Activated T-helper 2 cell treated with anti-CD3 and anti-CD28 coated beads, Interferon-gamma antibody, Interleukin-2, Interleukin-4, amounts not matched to agents 10 μg/mL and 5 μg/mL and 100 μg/mL, durations not matched to agents 14 hours and 24 hours and 36 hours (primary cell): Measurements from ENCODE around the gene VRK1. TPM values are rescaled to one million over a fixed set of nuclear protein-coding genes. Genes with fewer than 3 reads are reported as not detected.
A peak's percentile ranks its signal among the peaks of the same experiment; 100 is the strongest.

Experiments
- DNase-seq: peaks from one replicate; pipeline ENCODE4 v3.0.0; 2021; ENCODE audit warnings: low spot score
- H3K27ac Mint-ChIP-seq: one replicate; pipeline ENCODE4 v1.8.0; 2021; ENCODE audit warnings: mixed read lengths
- H3K27me3 Mint-ChIP-seq: one replicate; pipeline ENCODE4 v1.8.0; 2021; ENCODE audit warnings: low read depth, mixed read lengths
- H3K36me3 Mint-ChIP-seq: one replicate; pipeline ENCODE4 v1.8.0; 2021; ENCODE audit warnings: low read depth, mixed read lengths
- H3K4me1 Mint-ChIP-seq: one replicate; pipeline ENCODE4 v1.8.0; 2021; ENCODE audit warnings: low read depth, mixed read lengths
- H3K4me3 Mint-ChIP-seq: one replicate; pipeline ENCODE4 v1.8.0; 2021; ENCODE audit warnings: low read depth, mild to moderate bottlenecking, moderate library complexity, mixed read lengths
- H3K9me3 Mint-ChIP-seq: one replicate; pipeline ENCODE4 v1.8.0; 2021; ENCODE audit warnings: mixed read lengths
- intact Hi-C: fragments of 100-400 bp; cut with micrococcal nuclease; formaldehyde crosslinking; loops from one replicate; pipeline ENCODE4 v1.15.1; 2023
- total RNA-seq: library from RNA; stranded (reverse); gene quantifications from 2 replicates; pipeline ENCODE4 v1.2.3, GENCODE V29; 2022

The VRK1 gene
- total RNA-seq, 1 donor from 2014 or later = 67.8 TPM

DNA sequence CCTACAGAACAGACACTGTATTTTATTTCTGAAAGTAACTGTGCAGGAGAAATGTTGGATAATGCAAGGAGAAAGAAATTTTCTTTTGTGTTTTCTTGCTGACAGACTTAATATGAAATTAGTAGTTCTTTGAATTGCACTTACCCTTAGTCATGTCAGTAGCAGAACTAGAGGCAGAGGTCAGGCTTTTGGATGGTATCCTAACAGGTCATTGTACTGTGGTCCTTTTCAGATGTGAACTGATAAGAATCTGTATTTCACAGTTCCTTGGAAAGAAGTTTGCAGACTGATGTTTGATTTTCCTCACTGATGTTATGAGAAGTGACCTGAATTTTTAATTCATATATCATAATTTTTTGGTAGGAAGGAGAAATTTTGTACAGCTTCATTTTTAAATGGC, 46.0 kb downstream of the VRK1 start:
- H3K27me3 Mint-ChIP-seq = no peaks in the 10 kb centered on the region

DNA sequence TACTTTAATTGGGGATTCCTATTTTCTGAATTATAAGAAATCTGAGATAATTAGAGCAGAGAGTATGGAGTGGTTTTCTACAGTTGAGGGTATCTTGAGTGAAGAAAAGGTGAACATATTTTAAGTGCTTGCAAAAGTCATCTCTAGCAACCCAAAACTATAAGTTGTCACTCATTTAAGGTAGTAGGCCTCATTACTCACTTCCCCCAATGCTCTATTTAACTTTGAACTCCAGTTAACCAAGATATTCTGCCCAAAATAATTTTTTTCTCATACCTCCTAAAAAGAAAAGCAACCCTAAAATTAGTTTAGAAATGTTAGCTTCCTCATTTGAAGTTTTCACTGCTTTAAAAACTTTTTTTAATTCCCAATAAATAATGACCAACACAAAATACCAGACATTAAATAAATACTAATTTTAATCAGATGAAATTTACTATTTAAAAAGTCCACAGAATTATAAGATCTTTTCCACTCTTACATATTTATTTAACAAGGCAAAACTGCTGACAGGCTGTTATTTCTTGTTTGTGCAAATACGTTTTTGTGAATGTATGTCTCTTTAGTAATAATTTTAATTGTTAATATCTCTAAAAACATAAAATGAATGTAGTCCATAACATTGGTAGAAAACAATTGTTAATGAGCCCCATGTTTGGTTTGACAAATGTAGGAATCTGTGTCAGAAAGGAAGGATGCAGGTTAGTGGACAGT, 47.8 kb downstream of the VRK1 start:
- intact Hi-C loops = no loop called here
- Mint-ChIP-seq H3K9me3 (no peaks in the 10 kb centered on the region), H3K4me1 (peaks cover 11% of the 10 kb centered on the region), H3K27me3 (no peaks in the 10 kb centered on the region), H3K36me3 (peaks cover 55% of the 10 kb centered on the region), H3K4me3 (no peak overlapping the region), H3K27ac (no peak overlapping the region)
- no peak for DNase-seq

More for the DNA sequence above, 46.0 kb downstream of the VRK1 start:
- Mint-ChIP-seq H3K9me3 (peaks cover 2% of the 10 kb centered on the region), H3K4me3 (no peak overlapping the region), H3K4me1 (peaks cover 12% of the 10 kb centered on the region), H3K36me3 (peaks cover 60% of the 10 kb centered on the region), H3K27ac (no peak overlapping the region)
- intact Hi-C loops = no loop called here
- no peak for DNase-seq

DNA sequence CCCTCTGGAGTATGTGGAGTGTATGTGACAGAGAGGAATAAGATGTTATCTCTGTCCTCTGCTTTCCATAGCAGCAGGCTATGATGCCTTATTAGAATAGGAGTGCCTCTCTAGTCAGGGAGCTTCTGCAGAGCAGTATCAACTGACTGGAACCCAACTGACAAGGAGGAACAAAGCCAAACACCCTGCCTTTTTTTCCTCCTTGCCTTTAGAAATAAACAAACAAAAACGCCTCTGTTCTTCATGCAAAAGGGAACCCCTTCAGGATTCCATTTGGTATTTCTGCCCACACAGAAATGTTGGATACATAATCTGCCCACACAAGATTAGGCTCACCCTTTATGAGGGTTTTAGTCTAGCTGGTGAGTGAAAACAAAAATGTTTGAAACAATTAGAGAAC, 50.3 kb downstream of the VRK1 start:
- Mint-ChIP-seq H3K27ac (no peak overlapping the region), H3K27me3 (no peaks in the 10 kb centered on the region), H3K4me1 (peaks cover 27% of the 10 kb centered on the region), H3K4me3 (no peak overlapping the region), H3K36me3 (peaks cover 44% of the 10 kb centered on the region), H3K9me3 (no peaks in the 10 kb centered on the region)
- intact Hi-C loops = no loop called here
- DNase-seq = no peak

DNA sequence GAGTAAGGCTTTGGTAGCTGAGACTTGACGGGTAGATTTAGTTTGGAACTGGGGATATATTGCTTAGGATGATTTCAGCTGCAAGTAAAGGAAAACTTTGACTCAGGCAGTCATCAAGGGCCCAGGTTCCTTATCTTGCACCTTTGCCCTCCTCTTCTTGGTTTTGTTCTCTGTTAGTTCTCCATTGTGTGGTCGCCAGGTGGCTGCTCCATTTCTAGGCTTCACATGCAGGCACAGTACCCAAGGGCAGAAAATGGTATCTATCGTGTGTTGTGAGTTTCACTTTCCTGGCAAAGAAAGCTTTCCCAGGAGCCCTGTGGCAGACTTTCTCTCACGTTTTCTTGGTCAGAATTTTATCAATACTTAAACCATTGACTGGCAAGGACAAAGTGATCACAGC, 50.8 kb downstream of the VRK1 start:
- H3K36me3 Mint-ChIP-seq = peaks cover 43% of the 10 kb centered on the region
- H3K4me1 Mint-ChIP-seq = peaks cover 30% of the 10 kb centered on the region
- intact Hi-C loops = no loop called here
- H3K27ac Mint-ChIP-seq = no peak overlapping the region
- no peak for DNase-seq
- no peaks in the 10 kb centered on the region for H3K9me3 Mint-ChIP-seq
- H3K4me3 Mint-ChIP-seq = no peak overlapping the region
- no peaks in the 10 kb centered on the region for H3K27me3 Mint-ChIP-seq

DNA sequence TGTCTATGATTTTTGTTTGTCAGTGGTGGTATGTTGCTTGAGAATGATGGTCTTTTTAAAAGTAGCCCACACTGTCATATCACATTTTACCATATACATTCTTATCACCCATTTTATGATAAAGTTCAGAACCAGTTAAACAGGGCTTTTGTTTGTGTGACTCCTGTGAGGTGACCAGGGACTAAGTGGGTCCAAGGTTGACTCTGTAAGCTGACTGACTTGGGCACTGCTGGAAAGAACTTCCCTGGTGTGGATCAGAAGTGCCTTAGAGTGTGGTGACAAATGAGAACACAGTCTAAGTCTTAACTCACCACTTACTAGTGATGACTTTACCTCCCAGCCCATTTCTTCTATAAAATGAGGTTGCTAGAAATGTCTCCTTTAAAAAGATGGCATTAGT, 52.6 kb downstream of the VRK1 start:
- Mint-ChIP-seq H3K27ac (peak overlapping the region; percentile 10), H3K36me3 (peaks cover 45% of the 10 kb centered on the region), H3K4me3 (no peak overlapping the region), H3K27me3 (no peaks in the 10 kb centered on the region), H3K4me1 (peaks cover 29% of the 10 kb centered on the region), H3K9me3 (no peaks in the 10 kb centered on the region)
- intact Hi-C loops = loop anchor here (5.0 kb wide), 1 partner anchor 52 kb away; the partner anchor contains the start of gene VRK1
- no peak for DNase-seq

DNA sequence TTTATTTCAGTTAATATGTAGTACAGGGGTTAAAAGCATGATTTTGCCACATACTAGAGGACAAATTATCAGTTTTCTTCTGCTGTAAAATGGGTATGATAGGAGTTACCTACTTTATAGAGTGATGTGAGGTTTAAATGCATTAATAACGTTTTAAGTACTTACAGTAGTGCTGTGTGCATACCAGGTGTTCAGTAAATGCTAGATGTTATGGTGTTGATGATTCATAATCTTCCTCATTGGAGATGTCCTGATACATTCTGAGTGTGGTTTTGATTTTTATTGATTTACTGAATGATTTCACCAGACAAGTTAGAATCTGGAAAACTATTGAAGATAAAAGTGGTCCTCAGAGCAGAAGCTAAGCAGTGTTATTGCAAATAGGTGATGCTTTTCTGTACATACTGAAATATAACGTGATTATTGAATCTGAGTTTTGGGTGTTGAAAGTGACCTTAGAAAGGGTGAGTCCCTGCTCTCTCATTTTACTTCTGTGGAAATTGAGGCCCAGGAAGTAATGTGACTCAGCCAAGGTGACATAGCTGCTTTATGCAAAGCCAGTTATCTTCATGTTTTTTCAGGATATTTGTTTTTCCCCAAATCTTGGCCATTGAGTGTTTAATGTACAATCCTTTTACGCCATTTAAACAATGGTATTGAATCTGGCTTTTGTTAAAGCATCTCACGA, 54.7 kb downstream of the VRK1 start:
- peaks cover 27% of the 10 kb centered on the region for H3K4me1 Mint-ChIP-seq
- no peaks in the 10 kb centered on the region for H3K27me3 Mint-ChIP-seq
- intact Hi-C loops = loop anchor here (5.0 kb wide), 1 partner anchor 55 kb away; the partner anchor contains the start of gene VRK1
- peak overlapping the region; percentile 63 for H3K27ac Mint-ChIP-seq
- H3K4me3 Mint-ChIP-seq = no peak overlapping the region
- no peaks in the 10 kb centered on the region for H3K9me3 Mint-ChIP-seq
- no peak for DNase-seq
- H3K36me3 Mint-ChIP-seq = peaks cover 50% of the 10 kb centered on the region

DNA sequence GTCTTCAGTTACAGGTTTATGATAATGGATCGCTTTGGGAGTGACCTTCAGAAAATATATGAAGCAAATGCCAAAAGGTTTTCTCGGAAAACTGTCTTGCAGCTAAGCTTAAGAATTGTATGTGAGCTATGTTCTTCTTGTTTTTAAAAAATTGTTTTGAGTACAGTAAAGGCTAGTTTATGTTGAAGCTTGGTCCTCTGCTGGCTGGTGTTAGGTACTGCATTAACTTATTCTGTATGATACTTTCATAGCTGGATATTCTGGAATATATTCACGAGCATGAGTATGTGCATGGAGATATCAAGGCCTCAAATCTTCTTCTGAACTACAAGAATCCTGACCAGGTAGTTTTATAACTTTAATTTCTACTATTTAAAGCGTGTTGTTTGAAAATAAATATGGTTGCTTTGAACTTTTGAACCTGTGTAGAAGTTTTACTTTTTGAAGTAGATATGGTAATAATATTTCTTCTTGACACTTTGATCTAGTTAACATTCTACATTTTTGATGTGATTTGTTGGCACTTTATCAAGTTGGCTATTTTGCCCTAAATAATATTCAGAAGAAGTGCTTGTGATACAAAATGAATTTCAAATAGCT, 55.7 kb downstream of the VRK1 start:
- Mint-ChIP-seq H3K27ac (peak overlapping the region; percentile 29), H3K36me3 (peaks cover 50% of the 10 kb centered on the region), H3K4me1 (peaks cover 25% of the 10 kb centered on the region), H3K27me3 (no peaks in the 10 kb centered on the region), H3K9me3 (no peaks in the 10 kb centered on the region), H3K4me3 (no peak overlapping the region)
- intact Hi-C loops = loop anchor here (5.0 kb wide), 1 partner anchor 56 kb away; the partner anchor contains the start of gene VRK1
- DNase-seq = no peak

DNA sequence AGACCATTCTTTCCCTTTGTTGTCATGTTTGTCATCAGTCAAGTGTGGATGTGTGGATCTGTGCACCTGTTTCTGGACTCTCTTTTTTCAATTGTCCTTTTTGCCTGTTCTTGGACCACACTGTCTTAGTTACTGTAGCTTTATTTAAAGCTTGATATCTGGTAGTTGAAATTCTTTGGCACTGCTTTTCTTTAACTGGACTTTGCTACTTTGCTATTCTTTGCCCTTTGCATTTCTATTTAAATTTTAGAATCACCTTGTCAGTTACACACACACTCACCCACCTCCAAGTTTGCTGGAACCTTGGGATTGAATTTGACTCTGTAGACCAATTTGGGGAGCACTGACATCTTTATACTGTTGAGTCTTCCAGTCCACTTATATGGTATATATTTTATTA, 61.5 kb downstream of the VRK1 start:
- H3K27ac Mint-ChIP-seq = no peak overlapping the region
- H3K36me3 Mint-ChIP-seq = peaks cover 48% of the 10 kb centered on the region
- no peaks in the 10 kb centered on the region for H3K27me3 Mint-ChIP-seq
- intact Hi-C loops = no loop called here
- DNase-seq = no peak
- no peaks in the 10 kb centered on the region for H3K9me3 Mint-ChIP-seq
- H3K4me3 Mint-ChIP-seq = no peak overlapping the region
- H3K4me1 Mint-ChIP-seq = no peaks in the 10 kb centered on the region

DNA sequence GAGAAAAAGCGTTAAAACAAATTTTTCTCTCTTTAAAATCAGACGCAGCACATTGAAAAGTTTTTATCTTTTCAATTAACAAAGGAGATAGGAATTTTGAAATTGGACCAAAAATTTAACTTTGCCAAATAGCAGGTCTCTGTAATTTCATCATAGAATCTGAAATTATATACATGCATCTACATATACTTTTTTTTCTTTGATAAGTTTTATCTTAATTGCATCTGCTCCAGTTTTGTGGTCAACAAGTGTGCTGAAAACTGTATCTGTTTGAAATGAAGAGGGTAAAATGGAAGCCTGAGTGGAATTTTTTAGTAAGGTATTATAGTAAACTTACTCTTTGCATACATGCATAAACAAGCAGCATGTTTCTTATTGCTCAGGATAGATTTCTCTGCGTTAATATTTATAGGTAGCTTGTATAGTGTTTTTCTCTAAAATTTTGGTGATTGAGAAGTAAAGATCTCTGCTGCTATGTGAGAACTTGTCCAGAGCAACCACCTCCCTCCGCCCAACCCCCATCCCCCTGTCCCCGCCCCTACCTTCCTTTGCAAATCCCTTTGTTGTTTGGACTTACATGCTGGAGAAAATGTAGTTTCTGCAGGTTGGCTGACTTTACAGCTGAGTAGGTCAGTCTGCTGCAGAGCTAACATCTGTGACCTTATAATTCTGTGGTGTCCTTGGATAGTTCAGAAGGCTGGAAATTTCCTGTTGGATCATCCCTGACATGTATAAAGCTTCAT, 64.6 kb downstream of the VRK1 start:
- no peaks in the 10 kb centered on the region for H3K4me1 Mint-ChIP-seq
- no peak overlapping the region for H3K4me3 Mint-ChIP-seq
- no peaks in the 10 kb centered on the region for H3K9me3 Mint-ChIP-seq
- DNase-seq = no peak
- H3K27me3 Mint-ChIP-seq = no peaks in the 10 kb centered on the region
- H3K27ac Mint-ChIP-seq = no peak overlapping the region
- H3K36me3 Mint-ChIP-seq = peaks cover 61% of the 10 kb centered on the region
- intact Hi-C loops = no loop called here

DNA sequence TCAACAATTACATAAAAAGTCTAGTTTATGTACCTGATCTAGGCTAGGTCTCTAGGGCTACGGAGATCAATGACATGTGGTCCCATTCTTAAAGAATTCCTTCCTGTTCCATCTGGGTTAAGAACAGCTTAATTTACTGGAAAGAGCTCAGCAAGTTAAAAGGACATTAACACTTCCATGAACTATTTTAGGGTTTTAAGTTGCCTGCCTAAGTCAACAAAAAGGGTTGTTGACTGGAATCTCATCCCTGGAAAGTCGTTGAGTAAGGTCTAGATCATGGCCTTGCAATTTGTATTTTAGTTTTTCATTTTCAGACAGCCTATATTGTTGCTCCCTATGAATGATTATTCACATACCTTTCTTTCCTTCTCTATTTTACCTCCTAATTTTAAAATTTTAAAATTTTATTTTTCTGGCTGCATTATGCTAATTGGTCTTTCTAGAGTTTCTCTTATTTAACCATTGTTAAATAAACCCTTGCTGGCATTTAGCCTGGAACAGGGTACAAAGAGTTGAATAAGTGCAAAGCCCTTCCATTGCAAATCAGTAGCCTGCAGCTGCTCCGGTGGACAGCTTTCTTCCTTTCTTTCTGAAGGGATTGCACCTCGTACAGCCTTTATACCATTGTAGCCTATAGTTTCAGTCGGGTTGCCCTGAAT, 66.3 kb downstream of the VRK1 start:
- no peak for DNase-seq
- H3K4me1 Mint-ChIP-seq = no peaks in the 10 kb centered on the region
- no peak overlapping the region for H3K27ac Mint-ChIP-seq
- H3K4me3 Mint-ChIP-seq = no peak overlapping the region
- H3K27me3 Mint-ChIP-seq = no peaks in the 10 kb centered on the region
- H3K36me3 Mint-ChIP-seq = peaks cover 53% of the 10 kb centered on the region
- intact Hi-C loops = no loop called here
- H3K9me3 Mint-ChIP-seq = no peaks in the 10 kb centered on the region

DNA sequence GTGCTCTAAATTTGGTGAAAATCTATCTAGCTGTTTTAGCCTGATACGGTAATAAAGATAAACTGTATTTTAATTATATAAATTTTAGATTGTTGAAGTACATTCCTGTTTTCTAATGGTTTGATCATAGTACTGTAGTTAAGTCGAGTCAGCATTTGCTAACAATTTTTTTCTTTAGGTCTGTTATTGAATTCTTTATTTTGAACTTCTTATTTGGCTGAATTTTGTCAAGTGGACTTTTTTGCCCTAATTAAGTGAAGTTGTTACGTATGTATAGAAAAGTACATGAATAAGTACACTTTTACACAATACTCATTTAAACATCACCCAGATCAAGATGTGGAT, 66.8 kb downstream of the VRK1 start:
- intact Hi-C loops = no loop called here
- no peaks in the 10 kb centered on the region for H3K9me3 Mint-ChIP-seq
- no peak overlapping the region for H3K4me3 Mint-ChIP-seq
- H3K27ac Mint-ChIP-seq = no peak overlapping the region
- DNase-seq = no peak
- peaks cover 50% of the 10 kb centered on the region for H3K36me3 Mint-ChIP-seq
- no peaks in the 10 kb centered on the region for H3K27me3 Mint-ChIP-seq
- H3K4me1 Mint-ChIP-seq = no peaks in the 10 kb centered on the region

DNA sequence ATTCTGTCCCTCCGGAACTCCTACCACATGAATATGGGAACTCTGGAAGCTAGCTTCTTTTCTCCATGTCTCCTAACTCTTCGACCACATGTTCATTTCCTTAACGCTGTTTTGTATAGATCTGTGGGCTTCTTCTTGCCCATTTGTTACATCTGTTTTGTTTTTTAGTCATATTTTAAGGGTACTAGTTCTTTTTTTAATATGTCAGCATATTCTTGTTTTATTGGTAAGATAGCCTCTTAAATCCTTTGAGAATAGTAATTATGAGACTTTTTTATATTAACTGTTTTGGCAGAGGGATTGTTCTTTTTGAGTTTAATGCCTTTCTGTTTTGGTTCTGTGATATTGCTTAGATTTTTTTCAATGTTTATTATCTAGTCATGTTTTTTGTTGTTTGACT, 70.5 kb downstream of the VRK1 start:
- no peaks in the 10 kb centered on the region for H3K27me3 Mint-ChIP-seq
- no peak overlapping the region for H3K4me3 Mint-ChIP-seq
- intact Hi-C loops = no loop called here
- DNase-seq = no peak
- peaks cover 59% of the 10 kb centered on the region for H3K36me3 Mint-ChIP-seq
- H3K27ac Mint-ChIP-seq = no peak overlapping the region
- no peaks in the 10 kb centered on the region for H3K4me1 Mint-ChIP-seq
- no peaks in the 10 kb centered on the region for H3K9me3 Mint-ChIP-seq
